Lower leg skin (tissue), 4 donors: Measurements from ENCODE around the gene CHPF2. TPM values are rescaled to one million over a fixed set of nuclear protein-coding genes. Genes with fewer than 3 reads are reported as not detected.
A peak's percentile ranks its signal among the peaks of the same experiment; 100 is the strongest.

Experiments used
- DNase-seq, 2 donors: peaks; one replicate each; pipeline ENCODE4 v3.0.0-alpha.2; 2019; ENCODE audit warnings: low spot score in 2 of 2
- H3K4me3 ChIP-seq: fragments of 200-600 bp; sonication (generic); 2 replicates; pipeline ENCODE4 v1.5.1; 2017; ENCODE audit warnings: mild to moderate bottlenecking, low read depth; ENCODE audit not compliant: poor library complexity, severe bottlenecking
- POLR2A ChIP-seq, 2 donors: fragments of 450-650 bp; IDR thresholded peaks; one replicate each; pipeline ENCODE4 v1.6.1; 2016 to 2017; ENCODE audit warnings: antibody characterized with exemption in 2 of 2, mild to moderate bottlenecking in 1 of 2, moderate library complexity in 1 of 2
- WGBS, 2 donors: methylation state at CpG; one replicate each; pipeline ENCODE4 v1.1.5; 2018; 5-methylcytosine and 5-hydroxymethylcytosine counted together
- intact Hi-C: fragments of 100-400 bp; cut with DNase I; formaldehyde crosslinking; loops from one replicate; pipeline ENCODE4 v1.15.0; 2023; ENCODE audit warnings: low total_unique reads
- total RNA-seq, 4 donors: library from RNA; depleted of rRNA; stranded (reverse); fragments of >200 nt; gene quantifications; one replicate each; pipeline ENCODE4 v1.1.0, GENCODE V29; 2016
- TF ChIP-seq, protein P1 (sequence below), 3 donors: fragments of 450-650 bp; IDR thresholded peaks; one replicate each; pipeline ENCODE4 v1.5.1; 2016; ENCODE audit warnings: antibody characterized with exemption in 3 of 3, mild to moderate bottlenecking in 3 of 3, moderate library complexity in 2 of 3

The CHPF2 gene
- total RNA-seq, 4 donors from 2014 or later, result 15.4 to 32.2 (median 26.7) TPM

DNA sequence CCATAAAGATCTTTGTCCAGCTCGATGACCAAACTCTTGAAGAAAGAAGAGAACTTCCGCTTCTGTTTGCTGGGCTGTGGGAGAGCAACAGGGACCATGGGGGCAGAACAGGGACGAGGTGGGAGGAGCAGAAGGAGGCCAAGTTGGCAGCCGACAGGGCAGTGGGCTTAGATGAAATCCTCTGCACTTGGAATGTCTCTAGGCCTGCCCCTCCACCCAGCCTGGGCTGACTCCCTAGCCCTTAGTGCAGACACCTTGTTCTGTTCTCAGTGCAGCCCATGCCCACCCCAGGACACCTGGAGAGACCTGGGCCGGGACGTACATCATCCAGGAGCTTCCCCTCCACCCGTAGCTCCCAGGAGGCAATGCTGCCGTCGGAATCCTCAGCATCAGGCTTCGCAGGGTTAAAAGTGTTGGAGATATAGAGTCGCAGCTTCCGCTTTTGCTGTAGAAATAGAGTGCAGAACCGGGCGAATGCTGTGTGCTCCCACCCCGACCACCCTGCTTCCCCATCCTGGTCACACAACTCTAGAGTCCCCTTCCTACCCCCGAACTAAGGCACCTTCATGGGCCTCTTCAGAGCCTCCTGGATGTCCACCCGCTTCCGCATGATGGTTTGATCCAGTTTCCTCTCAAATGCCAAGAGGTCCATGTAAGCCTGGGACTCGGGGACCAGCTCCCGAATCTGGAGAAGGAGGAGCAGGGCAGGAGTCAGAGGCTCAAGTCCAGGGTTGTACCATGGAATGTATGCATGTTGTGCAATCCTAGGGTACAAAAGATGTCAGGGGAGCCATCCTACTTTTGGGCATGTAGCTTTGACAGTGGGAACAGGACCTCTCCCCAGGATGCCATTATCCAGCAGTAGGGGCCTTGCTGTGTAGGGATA is 10.1 kb downstream of the CHPF2 start:
- no peak for DNase-seq
- intact Hi-C loops, result no loop called here
- TF ChIP-seq, protein P1, sequence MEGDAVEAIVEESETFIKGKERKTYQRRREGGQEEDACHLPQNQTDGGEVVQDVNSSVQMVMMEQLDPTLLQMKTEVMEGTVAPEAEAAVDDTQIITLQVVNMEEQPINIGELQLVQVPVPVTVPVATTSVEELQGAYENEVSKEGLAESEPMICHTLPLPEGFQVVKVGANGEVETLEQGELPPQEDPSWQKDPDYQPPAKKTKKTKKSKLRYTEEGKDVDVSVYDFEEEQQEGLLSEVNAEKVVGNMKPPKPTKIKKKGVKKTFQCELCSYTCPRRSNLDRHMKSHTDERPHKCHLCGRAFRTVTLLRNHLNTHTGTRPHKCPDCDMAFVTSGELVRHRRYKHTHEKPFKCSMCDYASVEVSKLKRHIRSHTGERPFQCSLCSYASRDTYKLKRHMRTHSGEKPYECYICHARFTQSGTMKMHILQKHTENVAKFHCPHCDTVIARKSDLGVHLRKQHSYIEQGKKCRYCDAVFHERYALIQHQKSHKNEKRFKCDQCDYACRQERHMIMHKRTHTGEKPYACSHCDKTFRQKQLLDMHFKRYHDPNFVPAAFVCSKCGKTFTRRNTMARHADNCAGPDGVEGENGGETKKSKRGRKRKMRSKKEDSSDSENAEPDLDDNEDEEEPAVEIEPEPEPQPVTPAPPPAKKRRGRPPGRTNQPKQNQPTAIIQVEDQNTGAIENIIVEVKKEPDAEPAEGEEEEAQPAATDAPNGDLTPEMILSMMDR (IDR thresholded peaks at IDR 0.05), result no peak
- TF ChIP-seq POLR2A (IDR thresholded peaks at IDR 0.05), result no peak
- WGBS, 2 donors, result 65 to 71% methylated on average over 20 of the region's 20 CpGs
- no peak overlapping the region for H3K4me3 ChIP-seq

DNA sequence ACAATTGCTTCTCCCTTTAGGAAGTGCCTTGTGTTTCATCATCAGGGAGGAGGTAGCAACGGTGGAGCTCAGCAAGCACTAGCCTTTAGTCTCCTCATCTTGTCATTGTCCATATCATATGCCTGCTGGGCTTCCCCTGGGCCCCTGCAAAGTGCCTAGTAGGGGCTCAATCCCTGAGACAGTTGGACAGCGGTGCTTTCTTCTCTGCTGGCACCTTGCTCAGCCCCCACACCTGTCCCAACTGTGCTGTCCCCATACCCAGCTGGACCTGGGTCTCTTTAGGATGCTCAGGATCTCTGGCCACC is 10.7 kb downstream of the CHPF2 start:
- H3K4me3 ChIP-seq, result no peak overlapping the region
- no peak for TF ChIP-seq POLR2A (IDR thresholded peaks at IDR 0.05)
- TF ChIP-seq, protein P1 (IDR thresholded peaks at IDR 0.05), result no peak
- intact Hi-C loops, result no loop called here
- no peak for DNase-seq
- WGBS, 2 donors, result 48 to 50% methylated on average over 2 of the region's 2 CpGs

DNA sequence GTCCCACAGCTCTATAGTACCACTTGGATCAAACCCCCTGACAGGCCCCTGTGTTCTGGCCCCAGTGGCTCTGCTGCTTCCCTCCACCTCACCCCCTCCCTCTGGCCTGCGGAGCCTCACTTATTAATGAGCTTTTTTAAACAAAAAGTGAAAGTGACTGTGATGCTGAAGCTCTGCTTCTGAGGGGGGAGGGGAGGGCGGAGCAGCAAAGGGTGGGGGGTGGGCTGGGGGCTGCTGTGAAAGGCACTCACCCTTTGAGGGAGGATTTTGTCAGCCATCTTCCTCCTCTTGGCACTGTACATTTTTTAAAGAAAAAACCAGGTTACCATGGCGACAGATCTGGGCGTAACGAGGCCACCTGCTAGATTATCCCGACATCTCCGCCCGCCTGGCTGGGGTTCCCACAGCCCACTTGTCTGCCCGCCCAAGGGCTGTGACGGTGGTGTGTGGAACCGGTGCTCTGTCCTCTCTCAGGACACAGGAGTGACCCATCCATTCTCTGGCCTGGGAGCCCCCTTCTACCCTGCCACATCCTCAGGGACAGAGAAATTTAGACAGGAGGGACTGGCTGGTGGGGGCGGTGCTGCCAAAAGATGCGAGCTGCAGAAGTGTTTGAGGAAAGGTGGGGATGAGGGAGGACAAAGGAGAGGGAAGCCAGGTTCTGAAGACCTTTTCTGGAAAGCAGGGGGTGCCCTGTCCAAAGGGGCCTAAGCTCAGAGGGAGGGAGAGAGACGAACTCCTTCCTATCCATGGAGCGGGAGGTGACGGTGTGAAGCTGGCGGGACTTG is 11.3 kb downstream of the CHPF2 start:
- no peak overlapping the region for H3K4me3 ChIP-seq
- 50 to 54% methylated on average over 17 of the region's 17 CpGs for WGBS, 2 donors
- DNase-seq, result peak in 1 of 2 donors; percentile 84
- TF ChIP-seq POLR2A (IDR thresholded peaks at IDR 0.05), result no peak
- TF ChIP-seq, protein P1 (IDR thresholded peaks at IDR 0.05), result no peak
- intact Hi-C loops, result no loop called here

DNA sequence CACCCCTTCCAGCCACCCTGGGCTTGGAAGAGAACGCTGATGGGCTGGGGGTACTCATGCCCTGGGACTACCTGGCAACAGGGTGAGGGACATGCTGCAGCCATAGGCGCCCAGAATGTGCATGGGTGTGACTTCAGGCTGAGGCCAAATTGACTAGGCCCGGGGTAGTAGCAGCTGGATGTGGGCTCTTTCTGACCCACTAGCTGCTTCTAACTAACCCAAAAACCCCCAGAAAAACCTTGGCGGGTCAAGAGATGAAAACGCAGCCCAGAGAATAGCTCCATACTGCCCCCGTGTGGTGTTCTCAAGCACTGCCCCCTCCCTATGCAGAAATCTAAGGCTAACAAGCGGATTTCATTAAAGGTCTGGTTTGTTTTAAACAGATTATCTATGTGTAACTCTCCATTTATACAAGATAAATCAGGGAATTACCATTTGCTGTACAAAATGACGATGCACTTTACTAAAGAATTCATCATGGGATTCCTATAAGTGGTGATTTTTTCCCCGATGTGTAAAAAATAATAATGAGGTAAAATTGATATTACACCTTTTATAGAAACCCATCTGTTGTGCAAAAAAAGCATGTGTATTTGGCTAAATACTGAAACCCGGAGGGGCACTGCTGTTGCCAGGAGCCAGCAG is 12.0 kb downstream of the CHPF2 start:
- intact Hi-C loops, result no loop called here
- TF ChIP-seq, protein P1 (IDR thresholded peaks at IDR 0.05), result no peak
- no peak for TF ChIP-seq POLR2A (IDR thresholded peaks at IDR 0.05)
- DNase-seq, result peak in 1 of 2 donors; percentile 86
- no peak overlapping the region for H3K4me3 ChIP-seq
- WGBS, 2 donors, result 34 to 36% methylated on average over 10 of the region's 10 CpGs

DNA sequence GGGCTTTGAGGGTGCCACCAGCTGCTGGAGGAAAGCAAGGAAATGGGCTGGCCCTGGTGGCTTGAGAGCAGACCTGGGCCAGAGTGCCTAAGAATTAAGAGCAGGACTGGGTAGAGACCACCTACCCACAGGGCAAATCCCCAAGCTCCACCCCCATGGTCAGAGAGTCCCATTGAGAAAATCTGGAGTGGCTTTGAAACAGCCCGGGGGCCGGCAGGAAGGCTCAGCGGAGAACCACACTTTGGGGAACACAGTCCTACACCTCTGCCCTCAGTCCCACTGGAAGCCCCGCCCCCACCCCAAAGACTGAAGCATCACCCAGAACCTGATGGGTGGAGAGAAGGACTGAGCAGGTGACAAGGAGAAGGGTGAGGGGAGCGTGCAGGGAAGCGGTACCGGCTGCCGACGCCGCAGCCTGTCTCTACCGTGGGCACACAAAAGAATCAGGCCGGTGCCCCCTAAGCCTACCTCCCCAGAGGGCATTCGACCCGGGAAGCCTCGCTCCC is 12.6 kb downstream of the CHPF2 start:
- 21 to 26% methylated on average over 12 to 15 of the region's 15 CpGs for WGBS, 2 donors
- no peak for TF ChIP-seq POLR2A (IDR thresholded peaks at IDR 0.05)
- TF ChIP-seq, protein P1 (IDR thresholded peaks at IDR 0.05), result no peak
- intact Hi-C loops, result no loop called here
- DNase-seq, result peak in 1 of 2 donors; percentile 80
- no peak overlapping the region for H3K4me3 ChIP-seq
